Fibroblast of the conjunctiva (primary cell): ENCODE measurements around the gene FAM168A.

Experiments
- DNase-seq: peaks from one replicate; pipeline ENCODE4 v3.0.0-alpha.2; 2010; ENCODE audit warnings: low read depth

Gene FAM168A

DNA sequence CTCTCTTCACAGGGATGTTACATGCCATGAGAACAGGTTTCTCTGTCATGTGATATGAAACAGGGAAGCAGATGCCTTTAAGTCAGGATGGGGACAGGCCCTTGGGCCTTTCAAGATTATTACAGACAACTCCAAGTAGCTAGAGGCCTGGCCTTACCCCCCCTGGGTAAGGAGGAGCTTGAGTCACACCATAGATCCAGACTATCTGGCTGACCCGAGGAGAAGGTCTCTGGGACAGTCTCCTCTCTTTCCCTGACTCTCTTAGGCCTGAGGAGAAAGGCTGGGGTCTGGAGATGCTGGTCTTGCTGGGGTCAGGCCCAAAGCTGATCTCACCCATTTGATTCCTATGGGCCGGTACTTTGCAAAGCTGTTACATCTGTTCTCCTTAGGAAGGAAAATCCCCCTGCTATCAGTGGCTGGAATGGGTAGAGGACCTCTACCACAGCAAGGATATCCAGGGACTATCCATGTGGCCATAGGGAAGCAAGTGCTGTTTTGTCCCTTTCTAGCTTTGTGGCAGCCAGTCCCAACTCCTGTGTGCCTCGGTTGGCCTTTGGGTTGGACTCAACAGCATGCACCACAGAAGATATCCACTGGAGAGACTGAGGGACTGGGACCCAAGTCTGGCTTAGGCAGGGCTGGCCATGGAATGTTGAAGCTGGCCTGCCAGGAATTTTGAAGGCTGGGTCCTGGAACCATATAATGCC is 196.5 kb downstream of the FAM168A start:
- no peak for DNase-seq

DNA sequence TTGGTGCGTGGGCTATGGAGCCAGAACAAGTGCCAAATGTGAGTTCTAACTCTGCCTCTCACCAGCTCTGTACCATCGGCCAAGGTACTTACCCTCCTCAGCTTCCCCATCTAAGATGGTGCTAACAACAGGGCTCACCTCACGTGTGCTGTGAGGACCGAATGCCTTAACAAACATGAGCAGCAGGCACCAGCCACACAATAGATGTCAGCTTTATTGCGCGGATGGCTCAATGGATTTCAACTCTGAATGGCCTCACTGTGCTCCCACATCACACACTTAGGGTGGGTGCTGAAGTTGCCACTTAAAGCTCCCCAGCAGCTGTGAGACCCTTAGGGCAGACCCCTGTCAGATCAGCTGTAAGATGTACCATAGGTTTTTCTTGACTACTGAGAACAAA is 197.6 kb downstream of the FAM168A start:
- no peak for DNase-seq

- no peak for DNase-seq
These were observed 198.3 kb downstream of the FAM168A start for GRCh38 chr11:73399636-73400035.

- DNase-seq = no peak
These were observed 198.7 kb downstream of the FAM168A start for GRCh38 chr11:73399159-73399590.

GRCh38 chr11:73398721-73399120 is 199.2 kb downstream of the FAM168A start:
- DNase-seq = no peak

GRCh38 chr11:73398132-73398526 is 199.8 kb downstream of the FAM168A start:
- DNase-seq = no peak

GRCh38 chr11:73397468-73398131 is 200.3 kb downstream of the FAM168A start:
- DNase-seq = no peak

DNA sequence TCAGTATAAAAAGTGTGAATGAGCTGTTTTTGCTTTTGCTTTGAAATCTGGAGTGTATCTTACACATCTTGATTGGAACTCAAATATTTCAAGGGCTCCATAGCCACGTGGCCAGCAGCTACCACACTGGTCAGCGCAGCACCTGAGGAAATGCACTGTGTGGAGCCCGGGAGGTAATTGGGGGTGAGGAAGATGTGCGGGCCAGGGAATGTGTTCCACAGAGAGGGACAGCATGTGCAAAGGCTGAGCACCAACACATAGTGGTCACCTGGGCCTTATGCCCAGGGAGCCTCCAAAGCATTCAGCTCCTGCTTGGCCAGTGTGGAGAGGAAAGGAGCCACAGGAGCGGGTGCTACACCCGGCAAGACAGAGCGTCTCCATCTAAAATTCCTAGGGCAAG is 200.9 kb downstream of the FAM168A start:
- DNase-seq = no peak

- DNase-seq = no peak
These were observed 201.5 kb downstream of the FAM168A start for GRCh38 chr11:73396251-73396930.

GRCh38 chr11:73395297-73396208 is 202.4 kb downstream of the FAM168A start:
- no peak for DNase-seq

- DNase-seq = no peak
These were observed 203.3 kb downstream of the FAM168A start for GRCh38 chr11:73394416-73395296.

DNA sequence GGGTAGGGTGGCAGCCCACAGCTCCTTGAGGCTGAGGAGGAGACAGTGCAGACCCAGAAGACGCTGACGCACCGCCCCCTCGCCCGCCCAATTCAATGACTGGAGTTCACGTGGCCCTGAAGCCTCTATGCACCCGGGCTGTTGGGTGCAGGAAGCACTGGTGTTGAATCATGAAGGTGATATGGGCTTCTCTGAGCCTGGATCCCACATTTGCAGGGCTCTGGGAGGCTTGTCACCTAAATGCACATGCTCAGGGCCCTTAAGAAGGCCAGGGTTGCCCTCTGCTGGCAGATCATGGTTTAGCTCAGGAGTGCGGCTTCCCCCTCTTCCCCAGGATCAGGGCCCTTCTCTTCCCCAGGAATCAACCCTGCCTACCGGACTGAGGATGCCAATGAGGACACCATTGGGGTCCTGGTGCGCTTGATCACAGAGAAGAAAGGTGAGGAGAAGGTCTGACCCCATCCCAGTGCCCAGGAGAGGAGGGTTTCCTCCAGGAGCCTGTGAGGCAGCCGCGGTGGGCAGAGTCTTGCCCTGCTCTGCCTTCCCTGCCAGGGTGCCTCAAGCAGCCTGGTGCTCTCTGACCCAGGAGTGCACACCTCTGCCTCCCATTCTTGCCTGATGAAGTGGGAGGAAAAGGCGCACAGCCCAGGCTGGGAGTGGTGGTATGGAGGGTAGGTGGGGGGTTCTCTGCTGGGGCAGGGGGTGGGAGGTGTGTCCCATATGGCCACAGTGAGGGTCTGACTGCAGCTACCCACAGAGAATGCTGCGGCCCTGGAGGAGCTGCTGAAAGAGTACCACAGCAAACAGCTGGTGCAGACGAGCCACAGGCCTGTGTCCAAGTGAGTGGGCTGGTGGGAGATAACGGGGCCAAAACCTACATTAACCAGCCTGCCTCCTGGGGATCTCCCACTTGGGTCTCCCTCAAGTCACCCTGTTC is 204.2 kb downstream of the FAM168A start:
- peak; percentile 59 for DNase-seq

DNA sequence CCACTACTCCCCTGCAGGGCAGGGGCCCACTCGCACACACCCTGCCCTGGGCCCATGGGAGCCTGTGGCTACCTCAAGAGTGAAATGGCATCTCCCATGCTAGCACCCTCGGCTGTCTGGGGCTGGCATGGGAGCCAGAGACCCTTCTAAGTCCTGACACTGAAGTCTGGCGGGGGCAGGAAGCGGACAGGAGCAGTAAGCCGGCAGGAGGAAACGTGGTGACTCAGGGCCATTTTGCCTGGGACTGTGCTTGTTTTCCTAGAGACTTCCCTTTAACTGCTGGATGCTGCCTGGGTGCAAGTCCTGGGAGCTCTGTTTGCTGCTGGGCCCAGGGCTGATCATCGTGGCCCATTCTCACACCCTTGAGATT is 204.9 kb downstream of the FAM168A start:
- no peak for DNase-seq

DNA sequence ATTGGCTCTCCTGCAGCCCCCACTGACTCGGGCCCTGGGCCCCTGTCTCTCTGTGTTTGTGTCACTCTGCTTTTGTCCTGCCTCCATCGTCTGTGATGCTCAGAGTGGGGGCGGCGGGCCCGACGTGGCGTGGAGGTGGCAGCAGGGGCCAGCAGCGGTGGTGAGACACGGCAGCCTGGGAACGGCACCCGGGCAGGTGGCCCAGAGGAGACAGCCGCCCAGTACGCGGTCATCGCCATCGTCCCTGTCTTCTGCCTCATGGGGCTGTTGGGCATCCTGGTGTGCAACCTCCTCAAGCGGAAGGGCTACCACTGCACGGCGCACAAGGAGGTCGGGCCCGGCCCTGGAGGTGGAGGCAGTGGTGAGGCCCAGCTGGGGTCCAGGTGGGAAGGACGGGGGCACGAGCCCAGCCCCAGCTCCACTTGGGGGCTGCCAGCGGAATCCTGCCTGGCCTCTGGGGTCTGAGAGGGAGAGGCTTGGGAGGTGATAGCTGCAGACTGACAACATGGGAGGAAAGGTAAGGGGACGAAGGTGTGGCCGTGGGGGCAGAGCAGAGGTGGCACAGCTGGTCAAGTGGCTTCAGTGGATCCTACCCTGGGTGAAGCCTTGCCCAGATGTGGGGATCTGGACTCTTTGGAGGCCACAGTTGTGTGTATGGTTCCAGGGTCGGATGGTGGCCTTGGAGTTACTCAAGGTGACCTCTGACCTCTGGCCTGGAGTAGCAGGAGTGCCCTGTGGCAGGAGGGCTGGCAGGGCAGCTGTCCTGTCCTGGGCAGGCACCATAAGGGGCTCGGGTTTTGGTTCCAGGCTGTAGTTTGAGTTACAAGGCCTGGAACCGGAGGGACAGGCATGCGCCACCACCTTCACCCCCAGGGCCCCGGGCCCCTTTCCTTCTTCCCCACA is 205.6 kb downstream of the FAM168A start:
- no peak for DNase-seq

GRCh38 chr11:73391665-73392064 is 206.2 kb downstream of the FAM168A start:
- no peak for DNase-seq

DNA sequence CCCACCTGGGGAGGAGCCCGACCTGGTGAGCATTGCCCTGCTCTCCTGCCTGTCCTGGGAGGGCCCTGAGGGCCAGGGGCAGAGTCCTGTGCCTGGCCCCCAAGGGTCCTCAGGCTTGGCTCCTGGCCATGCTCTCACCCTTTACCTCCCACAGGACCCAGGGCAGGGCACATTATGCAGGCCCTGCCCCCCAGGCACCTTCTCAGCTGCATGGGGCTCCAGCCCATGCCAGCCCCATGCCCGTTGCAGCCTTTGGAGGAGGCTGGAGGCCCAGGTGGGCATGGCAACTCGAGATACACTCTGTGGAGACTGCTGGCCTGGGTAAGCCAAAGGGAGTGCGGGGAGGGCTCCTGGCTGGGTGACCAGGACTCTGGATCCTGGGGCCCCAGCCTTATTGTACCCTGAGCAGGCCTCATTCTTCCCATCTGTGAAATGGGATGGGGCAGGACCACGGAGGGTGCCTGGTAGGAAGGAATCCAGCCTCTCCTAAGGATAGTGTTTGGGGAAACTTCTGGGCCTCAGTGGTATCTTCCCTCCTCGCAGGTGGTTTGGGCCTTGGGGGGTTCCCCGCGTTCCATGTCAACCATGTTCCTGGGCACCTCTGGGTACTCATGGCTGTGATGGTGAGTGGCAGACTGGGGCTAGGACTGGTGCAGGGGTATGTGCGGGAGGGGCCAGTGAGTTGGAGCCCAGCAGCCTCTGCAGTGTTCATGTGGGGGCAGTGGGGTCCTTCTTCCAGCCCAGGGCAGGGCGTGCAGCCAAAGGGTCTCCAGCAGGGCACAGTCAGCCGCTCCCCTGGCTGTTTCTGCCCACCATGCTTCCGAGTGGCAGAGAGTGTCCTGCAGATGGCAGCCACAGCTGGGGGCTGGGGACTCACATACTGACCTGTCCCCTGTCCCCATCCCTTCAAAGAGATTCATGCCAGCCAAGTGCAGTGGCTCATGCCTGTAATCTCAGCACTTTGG is 207.0 kb downstream of the FAM168A start:
- no peak for DNase-seq

DNA sequence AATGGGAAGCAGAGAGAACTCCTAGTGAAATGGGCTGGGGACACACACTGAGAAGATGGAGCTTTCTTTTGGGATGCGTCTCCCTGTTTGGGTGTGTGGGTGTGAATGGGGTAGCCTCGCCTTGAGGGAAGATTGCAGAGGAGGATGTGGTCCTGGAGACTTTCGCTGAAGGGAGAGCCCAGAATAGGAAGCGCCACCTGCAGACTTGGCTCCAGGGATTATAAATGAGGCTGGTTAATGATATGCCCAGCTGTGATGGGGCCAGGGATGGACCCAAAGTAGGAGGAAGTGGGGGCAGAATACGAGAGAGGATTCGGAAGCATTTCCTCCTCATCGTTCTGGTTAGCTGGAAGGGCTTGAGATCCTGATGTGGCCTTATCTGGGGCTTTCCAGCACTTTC is 208.0 kb downstream of the FAM168A start:
- no peak for DNase-seq

DNA sequence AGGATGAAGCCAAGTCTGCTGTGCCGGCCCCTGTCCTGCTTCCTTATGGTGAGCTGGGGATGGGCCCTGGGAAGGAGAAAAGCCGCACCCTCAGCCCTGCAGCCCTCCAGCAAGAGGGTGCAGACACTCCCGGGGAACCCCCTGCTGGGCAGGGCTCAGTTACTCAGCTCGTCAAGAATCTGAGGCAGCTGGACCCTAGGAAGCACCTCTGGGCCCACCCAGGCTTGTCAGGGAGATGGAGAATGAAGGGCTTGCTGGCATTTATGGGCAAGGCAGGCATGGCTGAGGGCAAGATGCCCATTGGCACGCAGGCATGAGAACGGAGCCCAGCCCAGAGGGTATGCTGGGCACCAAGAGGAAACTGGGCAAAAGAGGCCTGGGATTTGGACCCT is 208.8 kb downstream of the FAM168A start:
- no peak for DNase-seq
